Coronary artery (tissue), 2 donors: ENCODE data around the gene SCAP.

Source experiments
- DNase-seq: peaks from one replicate; pipeline ENCODE4 v3.0.0-alpha.2; 2017; ENCODE audit warnings: low spot score
- H3K27ac ChIP-seq, 2 donors: fragments of 200-600 bp; sonication (generic); one replicate each; pipeline ENCODE4 v1.5.1; 2016 to 2019
- H3K4me3 ChIP-seq: fragments of 200-600 bp; sonication (generic); 2 replicates; pipeline ENCODE4 v1.5.1; 2016; ENCODE audit warnings: mild to moderate bottlenecking, moderate library complexity
- TF ChIP-seq, protein P1 (sequence below): fragments of 200-600 bp; sonication (generic); IDR thresholded peaks from one replicate; pipeline ENCODE4 v1.5.1; 2019; ENCODE audit warnings: antibody characterized with exemption

Gene SCAP

DNA sequence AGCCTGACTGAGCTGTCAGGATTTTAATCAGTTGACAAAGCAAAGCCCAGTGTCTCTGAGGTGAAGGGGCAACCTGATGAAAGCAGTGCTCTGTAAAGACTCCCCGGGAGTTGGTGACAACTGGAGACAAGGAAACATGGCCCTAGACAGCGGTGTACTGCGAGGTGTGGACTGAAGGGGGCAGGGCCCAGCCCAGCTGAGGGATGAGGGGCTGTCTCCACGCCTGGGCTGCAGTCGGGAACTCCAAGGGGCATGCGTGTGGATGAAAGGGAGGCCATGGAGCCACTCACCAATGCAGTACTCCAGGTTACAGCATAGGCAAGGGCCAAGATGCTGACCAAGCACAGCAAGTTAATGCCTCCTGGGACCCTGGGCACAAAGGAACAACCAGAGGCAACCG, 45.1 kb downstream of the SCAP start:
- TF ChIP-seq, protein P1, sequence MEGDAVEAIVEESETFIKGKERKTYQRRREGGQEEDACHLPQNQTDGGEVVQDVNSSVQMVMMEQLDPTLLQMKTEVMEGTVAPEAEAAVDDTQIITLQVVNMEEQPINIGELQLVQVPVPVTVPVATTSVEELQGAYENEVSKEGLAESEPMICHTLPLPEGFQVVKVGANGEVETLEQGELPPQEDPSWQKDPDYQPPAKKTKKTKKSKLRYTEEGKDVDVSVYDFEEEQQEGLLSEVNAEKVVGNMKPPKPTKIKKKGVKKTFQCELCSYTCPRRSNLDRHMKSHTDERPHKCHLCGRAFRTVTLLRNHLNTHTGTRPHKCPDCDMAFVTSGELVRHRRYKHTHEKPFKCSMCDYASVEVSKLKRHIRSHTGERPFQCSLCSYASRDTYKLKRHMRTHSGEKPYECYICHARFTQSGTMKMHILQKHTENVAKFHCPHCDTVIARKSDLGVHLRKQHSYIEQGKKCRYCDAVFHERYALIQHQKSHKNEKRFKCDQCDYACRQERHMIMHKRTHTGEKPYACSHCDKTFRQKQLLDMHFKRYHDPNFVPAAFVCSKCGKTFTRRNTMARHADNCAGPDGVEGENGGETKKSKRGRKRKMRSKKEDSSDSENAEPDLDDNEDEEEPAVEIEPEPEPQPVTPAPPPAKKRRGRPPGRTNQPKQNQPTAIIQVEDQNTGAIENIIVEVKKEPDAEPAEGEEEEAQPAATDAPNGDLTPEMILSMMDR = no peak
- Histone ChIP-seq H3K27ac (no peak overlapping the region), H3K4me3 (no peak overlapping the region)
- DNase-seq = no peak

DNA sequence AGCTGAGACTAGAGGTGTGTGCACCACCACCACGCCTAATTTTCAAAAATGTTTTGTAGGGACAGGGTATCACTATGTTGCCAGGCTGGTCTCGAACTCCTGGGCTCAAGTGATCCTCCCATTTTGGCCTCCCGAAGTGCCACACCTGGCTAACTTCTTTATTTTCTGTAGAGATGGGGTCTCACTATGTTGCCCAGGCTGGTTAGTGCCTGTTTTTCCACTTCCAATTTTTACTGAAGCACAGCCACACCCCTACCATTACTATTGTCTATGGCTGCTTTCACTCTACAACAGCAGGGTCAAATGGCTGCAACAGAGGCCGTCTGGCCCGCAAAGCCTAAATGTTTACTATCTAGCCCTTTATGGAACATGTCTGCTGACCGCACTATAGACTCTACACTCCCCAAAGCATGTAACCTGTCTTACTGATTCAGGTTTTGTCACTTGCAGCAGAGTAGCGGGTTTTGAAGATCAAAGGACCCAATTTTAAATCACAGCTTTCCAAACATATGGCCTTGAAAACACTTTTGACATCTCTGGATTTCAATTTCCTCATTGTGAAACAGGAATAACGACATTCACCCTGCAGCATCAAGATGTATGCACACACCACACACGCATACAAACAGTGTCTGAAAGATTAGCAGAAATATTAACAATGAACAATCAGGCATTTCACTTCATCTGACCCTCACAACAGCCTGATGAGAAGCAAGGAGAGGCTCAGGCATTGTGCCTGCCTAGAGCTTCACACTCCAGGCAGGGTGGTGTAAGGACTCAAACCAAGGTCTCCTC, 46.1 kb downstream of the SCAP start:
- no peak overlapping the region for H3K4me3 ChIP-seq
- TF ChIP-seq, protein P1 = no peak
- H3K27ac ChIP-seq = no peak overlapping the region
- no peak for DNase-seq

DNA sequence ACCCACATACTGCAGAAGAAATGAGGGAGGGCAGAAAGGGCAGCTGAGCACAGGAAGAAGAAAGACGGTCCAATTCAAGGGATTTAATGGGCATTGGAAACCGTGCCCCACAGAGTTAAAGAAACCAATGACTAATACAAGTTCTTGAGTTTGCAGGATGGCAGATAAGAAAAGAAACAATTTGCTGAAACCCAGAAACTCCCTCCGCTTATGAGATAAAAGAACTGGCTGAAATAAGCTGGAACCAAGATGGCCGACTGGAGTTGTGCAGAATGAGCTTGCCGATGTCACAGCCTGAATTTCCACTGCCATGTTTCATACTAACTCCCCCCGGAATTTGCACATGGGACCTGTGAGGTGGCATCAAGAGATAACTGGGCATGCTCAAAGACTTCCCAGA, 47.1 kb downstream of the SCAP start:
- TF ChIP-seq, protein P1 = no peak
- no peak overlapping the region for H3K4me3 ChIP-seq
- H3K27ac ChIP-seq = no peak overlapping the region
- DNase-seq = no peak

DNA sequence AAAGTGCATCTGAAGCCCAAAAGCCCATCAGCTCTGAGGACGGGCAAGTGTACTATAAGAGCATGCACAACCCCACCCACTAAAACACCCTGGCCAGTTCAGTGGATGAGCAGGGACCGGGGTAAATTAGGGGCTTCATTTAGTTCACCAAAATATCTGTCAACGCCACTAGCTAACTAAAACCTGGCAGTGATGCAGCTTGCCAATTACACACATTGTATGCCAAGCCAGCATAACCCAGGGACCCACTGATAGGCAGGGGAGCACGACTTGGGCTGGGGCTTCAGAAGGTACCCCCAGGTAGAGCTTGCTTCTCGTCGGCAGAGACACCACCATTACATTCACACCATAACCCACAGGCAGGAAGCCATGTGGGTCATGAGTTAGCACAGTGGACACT, 47.9 kb downstream of the SCAP start:
- TF ChIP-seq, protein P1 = no peak
- H3K4me3 ChIP-seq = no peak overlapping the region
- DNase-seq = no peak
- no peak overlapping the region for H3K27ac ChIP-seq

DNA sequence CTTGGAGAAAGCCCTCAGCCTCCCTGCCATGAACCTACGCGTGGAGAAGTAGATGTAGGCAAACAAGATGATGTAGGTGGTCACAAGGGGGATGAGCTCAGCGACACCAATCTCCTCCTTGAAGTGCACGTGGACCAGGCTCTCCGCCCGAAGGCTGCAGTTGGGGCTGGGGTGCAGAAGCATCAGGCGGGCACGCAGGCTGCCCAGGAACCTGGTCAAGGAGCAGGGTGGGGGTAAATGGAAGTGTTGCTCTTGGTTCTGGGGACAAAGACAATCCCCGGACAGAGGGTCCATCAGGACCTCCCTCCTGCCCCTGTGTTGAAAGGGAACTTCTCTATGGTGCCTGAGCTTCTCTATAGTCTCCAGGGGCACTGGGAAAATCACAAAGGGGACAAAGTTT, 49.8 kb downstream of the SCAP start:
- no peak overlapping the region for H3K27ac ChIP-seq
- DNase-seq = no peak
- TF ChIP-seq, protein P1 = no peak

DNA sequence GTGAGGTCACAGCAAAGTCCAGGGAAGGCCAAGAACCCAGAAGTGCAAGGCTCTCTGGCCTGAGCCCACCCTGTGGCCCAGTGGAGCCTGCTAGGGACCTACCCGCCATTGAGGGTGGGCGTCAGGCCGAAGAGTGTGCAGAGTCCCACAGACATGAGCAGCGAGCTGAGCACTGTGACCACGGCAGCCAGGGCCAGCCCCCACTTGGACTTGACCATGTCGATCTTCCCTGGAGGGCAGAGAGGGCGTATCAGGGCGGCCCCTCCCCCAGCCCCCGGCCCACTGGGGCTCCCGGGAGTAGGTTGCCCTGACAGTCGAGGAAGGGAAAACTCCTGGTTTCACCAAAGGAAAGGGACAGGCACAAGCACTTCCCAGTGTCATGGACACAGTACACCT, 50.4 kb downstream of the SCAP start:
- no peak for DNase-seq
- Histone ChIP-seq H3K27ac (no peak overlapping the region), H3K4me3 (no peak overlapping the region)
- TF ChIP-seq, protein P1 = no peak

More for the DNA sequence above, 49.8 kb downstream of the SCAP start:
- no peak overlapping the region for H3K4me3 ChIP-seq
